Measurements from ENCODE around the gene SWAP70. TPM values are rescaled to one million over a fixed set of nuclear protein-coding genes. Genes with fewer than 3 reads are reported as not detected.

SWAP70 gene
- total RNA-seq, 1 experiment from 2014 or later = 18.6 TPM

GRCh38 chr11:9714272-9714940, 50.5 kb downstream of the SWAP70 start:
- H3K9me2 ChIP-seq (ENCODE audit: insufficient read depth) = no peaks in the 10 kb centered on the region
- no peaks in the 10 kb centered on the region for H3K36me3 ChIP-seq (ENCODE audit: low read depth)
- DNase-seq = no peak
- H3K4me1 ChIP-seq (replicated peaks; ENCODE audit: insufficient read depth) = peaks cover 5% of the 10 kb centered on the region; the same call in 1 of the 2 replicates
- no peaks in the 10 kb centered on the region for H3K9me3 ChIP-seq (ENCODE audit: insufficient read depth, low read depth)
- H3K27me3 ChIP-seq (ENCODE audit: insufficient read depth, low read depth) = no peaks in the 10 kb centered on the region
- H3K27ac ChIP-seq = no peak overlapping the region
- H3K79me2 ChIP-seq (ENCODE audit: low read depth) = no peaks in the 10 kb centered on the region
- TF ChIP-seq EZH2 (IDR thresholded peaks at IDR 0.05; ENCODE audit: low read depth) = no peak
- TF ChIP-seq, protein P1, sequence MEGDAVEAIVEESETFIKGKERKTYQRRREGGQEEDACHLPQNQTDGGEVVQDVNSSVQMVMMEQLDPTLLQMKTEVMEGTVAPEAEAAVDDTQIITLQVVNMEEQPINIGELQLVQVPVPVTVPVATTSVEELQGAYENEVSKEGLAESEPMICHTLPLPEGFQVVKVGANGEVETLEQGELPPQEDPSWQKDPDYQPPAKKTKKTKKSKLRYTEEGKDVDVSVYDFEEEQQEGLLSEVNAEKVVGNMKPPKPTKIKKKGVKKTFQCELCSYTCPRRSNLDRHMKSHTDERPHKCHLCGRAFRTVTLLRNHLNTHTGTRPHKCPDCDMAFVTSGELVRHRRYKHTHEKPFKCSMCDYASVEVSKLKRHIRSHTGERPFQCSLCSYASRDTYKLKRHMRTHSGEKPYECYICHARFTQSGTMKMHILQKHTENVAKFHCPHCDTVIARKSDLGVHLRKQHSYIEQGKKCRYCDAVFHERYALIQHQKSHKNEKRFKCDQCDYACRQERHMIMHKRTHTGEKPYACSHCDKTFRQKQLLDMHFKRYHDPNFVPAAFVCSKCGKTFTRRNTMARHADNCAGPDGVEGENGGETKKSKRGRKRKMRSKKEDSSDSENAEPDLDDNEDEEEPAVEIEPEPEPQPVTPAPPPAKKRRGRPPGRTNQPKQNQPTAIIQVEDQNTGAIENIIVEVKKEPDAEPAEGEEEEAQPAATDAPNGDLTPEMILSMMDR (conservative IDR thresholded peaks at IDR 0.05) = no peak
- H3K4me2 ChIP-seq = no peak overlapping the region
- intact Hi-C loops (cut with micrococcal nuclease; ENCODE audit: unreplicated experiment) = no loop called here
- no peaks in the 10 kb centered on the region for H4K20me1 ChIP-seq (ENCODE audit: insufficient read depth)
- ChIA-PET POLR2A (ENCODE audit: unreplicated experiment) (no interaction called here), CTCF (no interaction called here)
- no peak overlapping the region for H2AFZ ChIP-seq
- peaks cover 3% of the 10 kb centered on the region; the same call in 1 of the 2 replicates for H3F3A ChIP-seq (ENCODE audit: insufficient read depth, low read depth)
- BruUV-seq (replicated peaks) = no TSS peak
- H3K4me3 ChIP-seq = no peak overlapping the region

DNA sequence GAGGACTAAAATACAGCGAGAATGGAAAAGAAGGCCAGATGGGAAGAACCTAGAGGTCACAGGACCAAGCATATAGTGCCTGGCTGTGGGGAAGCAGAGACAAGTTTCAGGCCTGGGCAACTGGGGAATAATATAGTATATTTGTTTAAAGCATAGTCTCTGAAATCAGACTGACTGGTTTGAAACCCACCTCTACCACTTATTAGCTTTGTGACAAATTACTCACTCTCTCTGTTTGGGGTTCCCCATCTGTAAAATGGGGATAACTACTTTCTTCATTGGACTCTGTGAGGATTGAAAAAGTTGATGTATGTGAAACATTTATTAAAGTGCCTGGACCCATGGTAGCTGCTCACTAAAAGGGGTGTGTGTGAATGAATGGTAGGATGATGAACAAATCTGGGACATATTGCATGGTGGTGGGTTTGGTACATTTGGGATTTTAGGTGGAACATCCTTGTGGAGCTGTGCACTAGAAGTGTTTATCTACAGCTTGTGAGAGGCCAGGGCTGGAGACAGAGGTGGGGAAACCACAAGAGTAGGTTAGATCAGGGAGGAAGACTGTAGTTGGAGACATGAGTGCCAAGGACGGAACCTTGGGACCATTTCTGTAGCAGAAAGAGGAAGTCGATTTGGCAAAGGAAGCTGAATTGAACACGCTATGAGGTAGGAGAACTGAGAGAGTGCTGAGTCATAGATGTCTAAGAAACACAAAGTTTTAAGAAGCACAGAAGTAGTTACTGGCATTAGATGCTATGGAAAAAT, 52.6 kb downstream of the SWAP70 start:
- Histone ChIP-seq H3K9me3 (ENCODE audit: insufficient read depth, low read depth) (no peaks in the 10 kb centered on the region), H3F3A (ENCODE audit: insufficient read depth, low read depth) (peaks cover 3% of the 10 kb centered on the region; the same call in 1 of the 2 replicates), H3K27ac (peak overlapping the region; percentile 29; the same call in 1 of the 2 replicates), H3K4me3 (no peak overlapping the region), H3K27me3 (ENCODE audit: insufficient read depth, low read depth) (no peaks in the 10 kb centered on the region), H4K20me1 (ENCODE audit: insufficient read depth) (no peaks in the 10 kb centered on the region), H3K36me3 (ENCODE audit: low read depth) (no peaks in the 10 kb centered on the region), H3K4me1 (replicated peaks; ENCODE audit: insufficient read depth) (peaks cover 5% of the 10 kb centered on the region; the same call in 1 of the 2 replicates), H3K9me2 (ENCODE audit: insufficient read depth) (no peaks in the 10 kb centered on the region), H3K79me2 (ENCODE audit: low read depth) (no peaks in the 10 kb centered on the region), H2AFZ (no peak overlapping the region), H3K4me2 (no peak overlapping the region)
- ChIA-PET POLR2A (ENCODE audit: unreplicated experiment) (no interaction called here), CTCF (interaction anchor here (0.6 kb wide), 1 partner anchor 592 kb away, joined by 3 read pairs; no protein-coding TSS in a partner anchor)
- intact Hi-C loops (cut with micrococcal nuclease; ENCODE audit: unreplicated experiment) = no loop called here
- no TSS peak for BruUV-seq (replicated peaks)
- TF ChIP-seq, protein P1 (conservative IDR thresholded peaks at IDR 0.05) = no peak
- TF ChIP-seq EZH2 (IDR thresholded peaks at IDR 0.05; ENCODE audit: low read depth) = no peak
- DNase-seq = no peak

GRCh38 chr11:9717040-9717357, 53.1 kb downstream of the SWAP70 start:
- Histone ChIP-seq H3K4me2 (no peak overlapping the region), H3K9me2 (ENCODE audit: insufficient read depth) (no peaks in the 10 kb centered on the region), H3K9me3 (ENCODE audit: insufficient read depth, low read depth) (no peaks in the 10 kb centered on the region), H3K4me3 (no peak overlapping the region), H3F3A (ENCODE audit: insufficient read depth, low read depth) (peaks cover 3% of the 10 kb centered on the region; the same call in 1 of the 2 replicates), H2AFZ (no peak overlapping the region), H4K20me1 (ENCODE audit: insufficient read depth) (no peaks in the 10 kb centered on the region), H3K27me3 (ENCODE audit: insufficient read depth, low read depth) (no peaks in the 10 kb centered on the region), H3K36me3 (ENCODE audit: low read depth) (no peaks in the 10 kb centered on the region), H3K27ac (peak overlapping the region; percentile 29; the same call in 1 of the 2 replicates), H3K4me1 (replicated peaks; ENCODE audit: insufficient read depth) (peaks cover 5% of the 10 kb centered on the region; the same call in 1 of the 2 replicates), H3K79me2 (ENCODE audit: low read depth) (no peaks in the 10 kb centered on the region)
- DNase-seq = no peak
- POLR2A ChIA-PET (ENCODE audit: unreplicated experiment) = no interaction called here
- no peak for TF ChIP-seq EZH2 (IDR thresholded peaks at IDR 0.05; ENCODE audit: low read depth)
- TF ChIP-seq, protein P1 (conservative IDR thresholded peaks at IDR 0.05) = no peak
- BruUV-seq (replicated peaks) = no TSS peak
- intact Hi-C loops (cut with micrococcal nuclease; ENCODE audit: unreplicated experiment) = no loop called here
- CTCF ChIA-PET = interaction anchor here (0.6 kb wide), 1 partner anchor 591 kb away, joined by 3 read pairs; no protein-coding TSS in a partner anchor

Measured in PC-9 (cell line).